NCI-H446 treated with DMSO at 0.1 percent for 48 hours (cell line): ENCODE results near the gene SETBP1.

Experiments
- DNase-seq: peaks from one replicate; lab custom pipeline; 2025; lab: John Stamatoyannopoulos, UW

The SETBP1 gene

DNA sequence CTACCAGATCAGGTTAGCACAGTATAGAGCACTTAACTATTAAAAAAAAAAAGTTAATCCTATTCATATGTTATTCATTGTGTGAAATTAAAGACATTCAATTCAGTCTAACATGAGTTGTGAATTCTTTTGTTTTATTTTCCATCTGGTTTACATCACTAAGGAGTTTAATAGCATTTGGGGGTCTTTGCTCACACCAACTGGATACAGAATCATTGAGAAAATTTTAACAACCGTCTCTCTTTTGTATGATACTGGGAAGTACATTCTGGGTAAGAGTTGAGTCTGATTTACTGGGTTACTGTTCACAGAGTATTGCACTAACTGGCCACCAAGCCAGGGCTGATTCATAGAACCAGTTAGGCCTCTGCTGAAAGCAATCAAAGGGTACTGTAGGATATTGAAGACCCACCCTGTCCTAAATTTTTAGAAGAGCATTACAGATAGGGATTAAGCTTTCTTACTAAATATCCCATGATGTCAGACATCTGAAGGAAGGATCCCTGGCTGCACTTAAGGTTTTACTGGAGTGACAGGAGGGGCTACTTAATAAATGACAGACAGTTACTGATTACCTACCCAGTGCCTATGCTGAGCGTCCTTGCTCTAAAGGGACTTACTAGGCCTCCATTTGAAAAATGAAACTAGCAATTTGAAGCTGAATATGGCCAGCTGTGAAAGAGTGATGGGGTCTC is 387.9 kb downstream of the SETBP1 start:
- no peak for DNase-seq

DNA sequence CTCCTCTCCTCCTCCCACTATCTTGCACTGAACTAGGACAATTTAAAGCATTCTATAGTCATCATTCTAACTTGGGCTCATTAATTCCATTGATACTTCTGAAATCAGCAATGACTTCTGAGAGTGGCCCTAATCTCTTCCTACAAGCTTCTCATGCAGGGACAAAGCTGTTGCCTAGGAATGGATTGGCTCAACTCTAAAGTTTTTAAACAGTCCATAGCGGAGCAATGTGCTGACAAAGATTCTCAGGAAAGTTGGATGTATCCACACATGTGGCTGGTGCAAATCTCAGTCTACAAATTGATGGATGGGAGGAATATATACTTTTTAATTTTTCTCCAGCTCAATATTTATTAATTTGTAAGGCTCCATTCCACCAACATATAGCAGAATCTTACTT is 388.9 kb downstream of the SETBP1 start:
- no peak for DNase-seq

DNA sequence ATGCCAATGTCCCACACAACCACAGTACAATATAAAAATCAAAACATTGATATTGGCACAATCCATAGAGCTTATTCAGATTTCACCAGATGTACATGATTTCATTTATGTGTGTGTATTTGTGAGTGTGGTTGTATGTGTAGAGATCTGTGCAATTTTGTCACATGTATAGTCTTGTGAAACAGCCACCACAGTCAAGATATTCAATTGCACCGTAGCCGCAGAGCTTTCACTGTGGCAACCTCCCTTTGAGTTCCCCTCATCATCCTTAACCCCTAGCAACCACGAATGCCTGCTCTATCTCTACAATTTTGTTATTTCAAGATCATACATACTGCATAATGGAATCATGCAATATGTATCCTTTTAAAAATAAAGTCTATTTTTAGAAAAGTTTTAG is 391.3 kb downstream of the SETBP1 start:
- no peak for DNase-seq

DNA sequence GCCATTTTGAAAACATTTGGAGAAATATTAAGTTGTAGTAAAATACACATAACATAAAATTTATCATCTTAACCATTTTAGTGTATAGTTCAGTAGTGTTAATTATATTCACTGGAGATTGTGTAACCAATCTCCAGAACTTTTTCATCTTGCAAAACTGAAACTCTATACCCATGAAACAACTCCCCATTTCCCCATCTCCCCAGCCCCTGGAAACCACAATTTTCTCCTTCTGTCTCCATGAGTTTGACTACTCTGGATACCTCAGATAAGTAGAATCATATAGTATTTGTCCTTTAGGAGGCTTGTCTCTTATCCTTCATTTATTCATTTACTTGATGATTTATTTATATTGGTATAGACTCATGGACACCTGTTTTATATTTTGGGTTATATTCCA is 392.9 kb downstream of the SETBP1 start:
- no peak for DNase-seq

DNA sequence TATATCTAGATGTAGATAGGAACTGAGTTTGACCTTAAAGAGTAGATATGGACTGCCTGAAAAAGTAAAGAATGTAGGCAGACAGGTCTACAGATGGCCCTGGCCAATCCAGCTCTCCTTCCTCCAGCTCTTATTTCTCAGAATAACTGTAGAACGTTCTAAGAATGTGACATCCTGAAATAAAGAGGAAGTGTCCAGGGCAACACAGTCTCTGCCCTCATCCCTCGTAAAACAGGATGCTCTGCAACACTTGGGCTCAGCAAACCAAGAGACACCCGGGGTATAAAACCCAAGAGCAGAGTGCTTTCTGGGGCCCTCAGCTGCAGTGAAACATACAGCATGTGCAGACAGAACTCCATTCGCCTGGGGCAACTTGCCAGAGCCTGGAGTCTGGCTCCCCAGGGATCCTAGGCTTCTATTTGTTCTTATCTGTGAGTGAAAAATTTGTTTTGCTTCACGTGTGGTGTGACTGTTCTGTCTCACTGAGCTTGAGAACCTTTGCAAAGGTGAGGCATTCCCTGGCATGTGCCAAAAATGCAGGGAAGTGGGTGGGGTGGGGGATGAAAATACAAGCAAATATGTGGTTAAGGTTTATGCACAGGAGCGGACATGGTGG is 401.0 kb downstream of the SETBP1 start:
- DNase-seq: no peak

DNA sequence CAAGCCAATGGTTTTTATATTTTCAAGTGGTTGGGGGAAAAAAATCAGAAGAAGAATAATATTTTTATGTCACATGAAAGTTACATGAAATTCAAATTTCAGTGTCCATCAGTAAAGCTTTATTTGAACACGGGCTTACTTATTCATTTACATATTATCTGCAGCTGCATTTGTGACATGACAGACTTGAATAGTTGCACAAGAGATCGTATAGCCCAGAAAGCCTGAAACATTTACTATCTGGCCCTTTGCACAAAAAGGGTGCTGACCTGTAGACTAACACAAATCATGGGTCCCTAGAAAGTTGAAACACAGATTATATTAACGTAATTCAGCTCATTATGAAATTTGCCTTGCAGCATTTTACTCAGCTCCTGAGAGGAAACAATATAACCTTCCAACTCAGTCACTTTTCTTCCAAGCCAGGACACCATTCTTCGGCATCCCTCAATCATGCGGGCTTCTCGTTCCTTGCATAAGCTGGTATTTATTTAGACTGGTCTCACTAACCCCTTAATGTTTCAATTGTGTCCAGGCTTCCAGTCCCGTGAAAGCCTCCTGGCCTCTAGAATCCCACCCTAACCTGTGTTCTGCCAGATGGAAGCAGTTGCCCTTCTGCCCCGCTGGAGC is 402.7 kb downstream of the SETBP1 start:
- DNase-seq: no peak

DNA sequence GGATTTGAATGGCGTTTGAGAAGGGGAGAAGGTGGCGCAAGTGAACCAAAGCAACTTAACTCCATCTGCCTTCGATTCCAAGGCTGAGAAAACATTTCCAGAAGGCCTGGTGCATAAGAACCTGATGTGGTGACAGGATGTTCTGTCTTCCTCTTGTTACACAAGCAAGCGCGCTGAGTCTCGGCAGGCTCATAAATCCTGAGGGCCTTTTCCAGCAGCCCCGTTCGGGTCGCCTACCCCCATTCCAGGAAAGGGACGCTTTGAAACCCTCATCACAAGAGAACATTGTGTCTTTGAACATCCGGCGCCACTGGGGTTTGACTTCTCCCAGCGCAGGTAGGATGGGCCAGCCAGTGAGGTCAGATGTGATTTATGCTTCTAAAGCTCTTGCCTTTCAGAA is 403.5 kb downstream of the SETBP1 start:
- DNase-seq: no peak

DNA sequence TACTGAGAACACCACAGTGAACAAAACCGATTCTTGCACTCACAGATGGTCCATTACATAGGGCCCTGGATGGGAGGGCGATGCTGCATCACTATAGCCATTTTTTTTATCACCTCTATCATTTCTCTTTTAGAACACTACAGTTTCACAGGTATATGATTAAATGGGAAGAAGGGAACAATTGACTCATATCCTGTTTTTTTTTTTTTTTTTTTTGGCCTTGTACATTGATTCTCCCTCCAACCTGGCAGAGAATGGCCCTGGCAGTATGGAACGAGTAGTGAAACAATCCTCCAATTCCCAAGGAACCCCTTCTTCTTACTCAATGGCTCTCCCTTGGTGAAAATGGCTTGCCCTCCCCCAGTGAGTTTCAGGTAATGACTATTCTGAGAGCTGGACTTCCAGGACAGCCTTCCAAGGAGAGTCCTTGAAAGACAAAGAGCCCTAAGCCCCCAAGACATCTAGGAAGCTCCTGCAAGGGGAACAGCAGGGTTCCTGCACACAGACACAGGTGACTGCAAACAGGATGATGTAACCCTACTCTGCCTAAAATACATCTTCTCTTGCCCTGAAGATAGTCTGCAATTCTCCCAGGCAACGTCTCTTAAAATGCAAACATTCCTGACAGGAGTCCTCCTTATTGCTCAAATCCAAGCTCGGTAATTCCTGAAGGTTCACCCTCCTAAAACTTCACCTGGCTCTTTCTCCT is 405.4 kb downstream of the SETBP1 start:
- no peak for DNase-seq

DNA sequence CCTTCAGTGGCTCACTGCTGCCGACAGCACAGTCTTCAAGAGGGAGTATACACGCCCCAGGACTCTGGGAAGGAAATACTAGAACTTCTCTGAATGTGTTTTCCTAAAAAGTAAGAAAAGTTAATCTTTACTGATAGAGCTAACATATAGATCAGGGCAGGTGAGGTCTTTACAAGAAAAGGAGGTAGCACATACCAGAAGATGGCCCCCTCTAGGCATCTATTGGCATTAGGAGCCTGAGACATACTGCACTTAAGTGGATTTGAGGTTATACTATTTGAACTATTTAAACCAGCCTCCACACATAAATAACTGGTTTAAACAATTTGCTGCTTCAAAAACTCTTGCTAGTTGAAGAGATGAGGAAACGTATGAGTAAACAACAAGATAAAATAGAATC is 406.1 kb downstream of the SETBP1 start:
- DNase-seq: no peak

DNA sequence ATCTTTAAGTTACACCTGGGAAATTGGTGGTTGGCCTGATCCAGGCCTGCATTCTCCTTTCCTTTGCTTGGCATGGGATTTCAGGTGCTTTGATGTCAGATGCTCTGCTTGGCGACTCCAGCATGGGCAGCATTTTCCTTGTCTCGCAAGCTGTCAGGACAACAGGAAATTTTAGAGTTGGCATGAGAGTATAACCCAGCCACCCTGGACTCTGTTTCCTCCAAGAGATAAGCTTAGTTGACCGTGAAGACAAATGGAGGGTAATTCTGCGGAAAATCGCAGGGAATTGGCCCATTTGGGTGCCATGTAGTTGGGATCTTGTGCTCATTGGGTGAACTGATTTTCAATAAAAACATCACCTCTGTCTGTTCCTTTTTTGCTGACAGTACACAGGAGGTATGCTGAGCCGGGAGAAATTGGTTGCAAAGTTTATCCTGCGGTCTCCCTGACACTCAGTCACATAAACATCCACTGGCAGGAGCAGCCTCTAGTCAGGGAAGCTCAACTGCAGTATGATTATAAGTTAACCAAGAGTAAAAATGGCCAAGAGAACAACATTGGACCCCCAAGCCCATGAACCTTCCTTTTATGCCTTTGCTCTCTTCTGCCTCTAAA is 409.9 kb downstream of the SETBP1 start:
- no peak for DNase-seq

DNA sequence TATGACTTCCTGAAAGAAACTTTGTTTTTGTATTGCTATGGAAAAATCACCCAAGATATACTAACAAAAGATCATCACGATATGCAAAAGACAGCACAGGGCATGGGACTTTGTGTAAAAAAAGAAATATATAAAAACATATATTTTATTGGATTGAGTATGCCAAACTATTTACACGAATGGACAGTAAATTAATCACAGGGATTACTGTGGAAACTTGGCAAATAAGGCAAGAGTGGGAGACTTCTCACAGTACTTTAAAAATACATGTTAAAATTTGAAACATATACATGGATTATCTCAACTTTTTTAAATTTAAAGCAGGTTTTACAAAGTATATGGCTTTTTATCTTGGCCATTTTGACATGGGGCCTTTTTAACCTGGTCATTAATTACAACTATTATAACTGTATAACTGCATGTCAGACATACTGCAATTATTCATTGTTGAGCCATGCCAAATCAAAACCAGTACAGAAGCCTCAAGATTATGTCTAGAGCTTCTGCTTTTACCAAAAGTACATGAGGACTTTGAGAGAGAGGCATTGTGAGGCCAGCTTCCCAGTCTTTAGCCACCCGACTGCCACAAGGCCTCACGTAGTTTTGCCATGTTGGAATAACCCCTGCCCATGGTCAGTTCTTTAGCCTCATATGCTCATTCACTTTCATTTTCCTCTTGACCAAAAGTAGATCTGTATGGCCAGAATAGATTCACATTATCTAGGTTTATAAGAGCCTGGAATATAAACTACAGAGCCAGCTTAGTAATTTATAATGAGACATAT is 419.8 kb downstream of the SETBP1 start:
- no peak for DNase-seq

DNA sequence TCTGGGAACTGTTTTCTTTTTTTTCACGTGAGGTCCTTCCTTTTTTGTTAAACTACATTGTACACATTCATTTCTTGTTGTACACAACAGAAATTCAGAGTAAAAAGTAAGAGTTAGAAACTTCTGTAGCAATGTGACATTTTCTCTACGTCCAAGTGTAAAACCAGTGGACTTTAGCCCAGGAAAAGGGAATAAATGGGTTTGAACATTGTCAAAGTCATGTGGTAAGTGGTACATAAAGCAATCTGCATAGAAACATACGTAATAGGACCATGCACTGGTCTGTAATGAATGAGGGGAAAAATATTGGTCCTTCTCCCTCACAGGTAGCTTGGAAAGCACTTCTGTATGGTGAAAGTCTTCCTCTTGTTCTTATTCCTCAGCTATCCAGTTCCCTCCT is 421.4 kb downstream of the SETBP1 start:
- DNase-seq: no peak

DNA sequence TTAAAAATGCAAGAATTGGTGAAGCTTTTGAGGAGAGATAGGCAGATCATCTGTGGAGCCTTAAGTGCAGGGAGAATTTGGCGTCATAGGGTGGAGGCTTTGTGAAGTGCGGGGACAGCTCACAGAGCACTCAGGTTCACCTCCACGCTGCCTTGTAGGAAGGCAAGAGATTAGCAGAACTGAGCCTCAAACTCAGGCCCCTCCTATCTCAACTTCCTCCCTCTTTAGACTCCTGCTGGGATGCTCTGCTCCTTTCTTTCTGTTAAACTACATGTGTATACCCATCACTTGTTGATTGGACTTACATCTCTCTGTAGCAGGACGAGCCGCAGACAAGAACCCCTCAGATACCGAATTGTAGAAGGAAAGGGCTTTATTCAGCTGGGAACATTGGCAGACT is 422.2 kb downstream of the SETBP1 start:
- no peak for DNase-seq

DNA sequence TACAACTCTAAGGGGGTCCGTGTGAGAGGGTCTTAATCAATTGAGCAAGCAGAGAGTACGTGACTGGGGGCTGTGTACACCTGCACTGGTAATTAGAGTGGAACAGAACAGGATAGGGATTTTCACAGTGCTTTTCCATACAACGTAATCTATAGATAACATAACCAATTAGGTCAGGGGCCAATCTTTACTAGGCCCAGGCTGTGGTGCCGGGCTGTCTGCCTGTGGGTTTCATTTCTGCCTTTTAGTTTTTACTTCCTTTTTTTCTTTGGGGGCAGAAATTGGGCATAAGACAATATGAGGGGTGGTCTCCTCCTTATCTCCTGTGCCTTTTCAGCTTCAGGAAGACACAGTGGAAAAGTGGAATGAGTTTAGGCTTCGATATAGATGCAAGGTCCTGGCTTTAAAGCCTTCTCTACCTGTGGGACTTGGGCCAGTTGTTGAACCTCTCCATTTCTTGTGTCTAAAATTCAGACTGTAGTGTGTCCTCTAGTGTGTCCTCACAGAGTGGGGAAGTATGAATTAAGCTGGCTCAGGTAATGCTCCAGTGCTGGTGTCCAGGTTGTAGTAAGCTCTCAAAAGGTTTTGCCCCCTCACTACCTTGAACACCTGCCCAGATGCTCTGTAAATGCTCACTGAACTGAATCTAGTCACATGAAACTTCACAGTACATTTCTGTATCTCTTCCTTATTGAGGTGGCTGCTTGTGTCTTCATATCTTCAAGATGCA is 422.8 kb downstream of the SETBP1 start:
- DNase-seq: no peak

DNA sequence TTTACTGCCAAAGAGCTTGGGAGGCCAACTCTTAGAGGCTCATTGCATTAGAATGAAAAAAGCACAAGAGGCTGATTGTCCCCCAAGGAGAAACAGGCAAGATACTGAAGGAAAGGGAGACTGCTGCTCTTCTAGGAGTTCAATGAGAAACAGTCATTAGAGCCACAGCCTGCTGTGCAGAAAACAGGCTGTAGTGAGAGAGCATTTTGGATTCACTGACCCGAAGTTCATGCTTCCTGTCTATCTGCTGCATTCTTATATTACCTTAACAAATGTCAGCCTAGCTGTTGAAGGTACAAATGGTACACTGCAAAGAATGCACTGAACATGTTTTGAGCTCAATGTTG is 423.3 kb downstream of the SETBP1 start:
- DNase-seq: no peak

DNA sequence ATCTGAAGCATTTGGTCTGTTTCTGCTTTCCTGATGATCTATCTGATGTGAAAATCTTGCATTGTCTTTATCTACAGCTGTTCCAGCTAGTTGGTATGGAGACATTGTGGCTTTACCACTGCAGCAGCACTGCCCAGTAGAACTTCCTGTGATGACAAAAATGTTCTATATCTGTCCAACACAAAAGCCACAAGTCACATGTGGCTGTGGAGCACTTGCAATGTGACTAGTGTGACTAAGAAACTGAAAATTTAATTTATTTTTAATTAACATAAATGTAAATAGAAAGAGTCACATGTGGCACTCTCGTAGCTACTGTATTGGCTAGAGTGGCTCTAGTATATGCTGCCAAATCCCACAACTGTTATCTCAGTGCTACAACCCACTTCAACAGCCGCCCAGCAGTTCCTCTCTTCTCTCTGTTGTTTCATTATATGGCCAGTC is 425.7 kb downstream of the SETBP1 start:
- no peak for DNase-seq

DNA sequence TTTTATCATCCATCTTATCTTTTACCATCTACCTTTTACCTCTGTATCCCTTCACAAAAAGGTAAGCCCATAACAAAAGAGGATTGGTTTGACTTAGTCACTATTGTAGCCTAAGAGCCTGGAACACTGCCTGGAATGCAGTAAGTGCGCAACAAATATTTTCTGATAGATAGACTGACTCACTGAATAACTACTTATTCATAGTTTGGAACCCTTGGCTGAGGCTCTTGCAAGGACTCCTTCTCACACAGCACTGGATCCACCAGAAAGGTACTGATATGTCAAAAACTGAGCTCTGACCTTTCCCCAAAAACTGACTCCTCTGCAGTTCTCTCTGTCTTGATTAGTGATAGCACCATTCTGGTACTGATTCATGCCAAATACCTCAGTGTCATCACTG is 426.7 kb downstream of the SETBP1 start:
- no peak for DNase-seq

DNA sequence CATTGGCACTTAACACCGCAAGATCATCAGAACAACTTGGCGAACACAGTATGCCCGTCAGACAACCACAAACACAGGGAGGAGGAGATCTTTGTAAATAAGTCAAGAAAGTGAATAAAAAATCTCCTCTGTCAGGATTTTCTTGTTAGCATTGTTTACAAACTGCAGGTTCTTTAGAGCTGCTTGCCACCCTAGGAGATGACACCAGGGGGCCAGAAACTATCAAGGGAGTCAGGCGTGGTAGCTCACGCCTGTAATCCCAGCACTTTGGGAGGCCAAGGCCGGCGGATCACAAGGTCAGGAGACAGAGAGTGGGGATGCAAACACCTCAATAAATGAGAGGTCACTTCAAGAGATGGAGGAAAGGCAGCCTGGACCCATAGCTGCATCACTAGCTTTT is 428.1 kb downstream of the SETBP1 start:
- DNase-seq: no peak

DNA sequence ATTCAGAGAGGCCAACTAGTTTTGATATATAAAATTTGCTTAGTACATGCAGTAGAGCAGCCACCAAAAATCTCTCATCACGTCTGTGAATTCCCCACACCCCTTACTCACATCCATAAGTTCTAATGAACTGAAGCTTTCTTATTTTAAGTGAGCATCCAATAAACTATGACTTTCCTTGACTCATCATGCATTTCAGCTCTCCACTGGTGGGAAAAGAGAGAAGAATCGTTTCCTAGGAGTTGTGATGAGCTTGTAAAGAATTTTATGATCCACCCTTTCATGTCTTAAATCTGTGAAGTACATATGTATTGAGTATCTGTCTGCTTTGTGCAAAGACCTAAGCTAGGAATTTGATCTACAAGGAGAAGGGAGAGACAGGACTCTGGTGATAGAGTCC is 428.6 kb downstream of the SETBP1 start:
- DNase-seq: no peak

DNA sequence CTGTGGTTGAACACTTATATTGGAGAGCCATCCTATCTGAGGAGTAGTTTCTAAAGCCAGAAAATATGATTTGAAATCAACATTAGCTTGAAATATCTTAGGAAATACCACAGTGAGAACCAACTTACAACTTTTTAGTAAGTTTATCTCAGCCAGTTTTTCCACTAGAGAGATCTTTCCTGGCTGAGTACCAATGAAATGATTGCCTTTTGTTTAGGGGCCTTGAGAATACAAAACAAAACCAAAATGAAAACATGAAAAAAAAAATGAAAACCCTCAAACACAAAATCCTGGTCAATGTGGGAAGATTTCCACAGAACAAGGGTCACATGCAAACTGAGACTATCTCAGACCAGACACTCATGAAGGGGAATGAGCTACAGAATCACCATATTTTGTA is 429.0 kb downstream of the SETBP1 start:
- no peak for DNase-seq
